ENCODE measurements around the gene UBR3. TPM values are rescaled to one million over a fixed set of nuclear protein-coding genes. Genes with fewer than 3 reads are reported as not detected.

UBR3 gene
- total and polyA plus RNA-seq, 2 experiments from 2014 or later = 10.7 to 28.0 TPM

DNA sequence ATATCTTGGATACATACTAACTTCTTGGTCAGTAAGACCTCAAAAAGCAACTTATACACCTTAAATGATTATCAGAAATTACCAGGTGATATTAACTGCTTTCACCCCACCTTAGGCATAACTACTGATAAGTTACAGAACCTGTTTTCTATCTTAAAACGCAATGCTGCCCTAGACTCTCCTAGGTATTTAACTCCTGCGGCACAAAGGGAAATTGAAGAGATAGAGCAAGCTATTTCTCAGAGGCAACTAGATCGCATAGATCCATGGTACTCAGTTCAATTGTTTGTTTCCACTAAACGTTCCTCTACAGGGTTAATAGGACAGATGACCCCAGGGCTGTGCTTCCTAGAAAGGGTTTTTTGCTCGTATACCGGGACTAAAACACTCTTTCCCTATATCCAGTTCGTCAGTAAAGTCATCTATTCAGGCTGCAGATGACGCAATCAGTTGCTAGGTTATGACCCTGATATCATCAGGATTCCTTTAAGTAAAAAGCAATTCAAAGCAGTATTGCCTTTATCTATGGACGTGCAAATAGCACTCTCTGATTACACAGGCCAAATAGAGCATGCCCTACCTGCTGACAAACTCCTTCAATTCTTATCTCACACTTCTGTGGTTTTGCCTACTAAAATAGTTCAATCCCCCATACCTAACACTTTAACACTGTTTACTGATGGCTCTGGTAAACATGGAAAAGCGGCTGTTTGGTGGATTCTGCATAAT, 288.4 kb downstream of the UBR3 start:
- peaks cover 7% of the 10 kb centered on the region for H3K9me2 ChIP-seq (ENCODE audit: insufficient read depth)
- H3K4me3 Mint-ChIP-seq = no peak overlapping the region
- DNase-seq (ENCODE audit: low spot score) (no peak), ATAC-seq (no peak)
- H3K27ac Mint-ChIP-seq = no peak overlapping the region
- H3K4me3 ChIP-seq = no peak overlapping the region
- H4K20me1 ChIP-seq (replicated peaks; ENCODE audit: insufficient read depth) = no peaks in the 10 kb centered on the region
- H3K4me2 ChIP-seq = no peak overlapping the region
- H3K36me3 Mint-ChIP-seq (ENCODE audit: low read depth) = peaks cover 66% of the 10 kb centered on the region
- H3K9me3 Mint-ChIP-seq = peaks cover 79% of the 10 kb centered on the region
- no peak for TF ChIP-seq NANOG (IDR thresholded peaks at IDR 0.05; ENCODE audit: borderline replicate concordance)
- no peak for TF ChIP-seq JUNB (IDR thresholded peaks at IDR 0.05; ENCODE audit: unreplicated experiment)
- no peak for TF ChIP-seq CTCF (conservative IDR thresholded peaks at IDR 0.05; ENCODE audit: low read depth in 2 of 2)
- TF ChIP-seq POLR2AphosphoS5 (IDR thresholded peaks at IDR 0.05; ENCODE audit: low read depth) = no peak
- TF ChIP-seq ZNF114 (CRISPR knock-in tag; IDR thresholded peaks at IDR 0.05) = no peak
- TF ChIP-seq, protein P1, sequence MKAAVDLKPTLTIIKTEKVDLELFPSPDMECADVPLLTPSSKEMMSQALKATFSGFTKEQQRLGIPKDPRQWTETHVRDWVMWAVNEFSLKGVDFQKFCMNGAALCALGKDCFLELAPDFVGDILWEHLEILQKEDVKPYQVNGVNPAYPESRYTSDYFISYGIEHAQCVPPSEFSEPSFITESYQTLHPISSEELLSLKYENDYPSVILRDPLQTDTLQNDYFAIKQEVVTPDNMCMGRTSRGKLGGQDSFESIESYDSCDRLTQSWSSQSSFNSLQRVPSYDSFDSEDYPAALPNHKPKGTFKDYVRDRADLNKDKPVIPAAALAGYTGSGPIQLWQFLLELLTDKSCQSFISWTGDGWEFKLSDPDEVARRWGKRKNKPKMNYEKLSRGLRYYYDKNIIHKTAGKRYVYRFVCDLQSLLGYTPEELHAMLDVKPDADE (IDR thresholded peaks at IDR 0.05) = no peak
- H3K4me1 ChIP-seq (ENCODE audit: insufficient read depth) = no peaks in the 10 kb centered on the region
- no peak overlapping the region for H3K27ac ChIP-seq (ENCODE audit: low read depth)
- H2AFZ ChIP-seq = no peak overlapping the region
- H3K79me2 ChIP-seq (replicated peaks; ENCODE audit: insufficient read depth) = no peaks in the 10 kb centered on the region
- peaks cover 13% of the 10 kb centered on the region for H3K36me3 ChIP-seq (ENCODE audit: insufficient read depth)
- no peaks in the 10 kb centered on the region for H3K4me1 Mint-ChIP-seq
- no peaks in the 10 kb centered on the region for H3K27me3 Mint-ChIP-seq (ENCODE audit: insufficient read depth, low read depth, poor library complexity)
- H3F3A ChIP-seq (replicated peaks; ENCODE audit: low read depth) = no peaks in the 10 kb centered on the region
- H3K27me3 ChIP-seq (ENCODE audit: insufficient read depth) = no peaks in the 10 kb centered on the region

GRCh38 chr2:170118641-170119040, 291.4 kb downstream of the UBR3 start:
- H3K4me3 Mint-ChIP-seq = no peak overlapping the region
- Histone ChIP-seq H3K27me3 (ENCODE audit: insufficient read depth) (no peaks in the 10 kb centered on the region), H4K20me1 (replicated peaks; ENCODE audit: insufficient read depth) (no peaks in the 10 kb centered on the region), H3K4me1 (ENCODE audit: insufficient read depth) (peaks cover 4% of the 10 kb centered on the region; the same call in 1 of the 2 replicates), H3K9me2 (ENCODE audit: insufficient read depth) (peaks cover 9% of the 10 kb centered on the region; the same call in 1 of the 2 replicates), H3K79me2 (replicated peaks; ENCODE audit: insufficient read depth) (no peaks in the 10 kb centered on the region), H3K36me3 (ENCODE audit: insufficient read depth) (peaks cover 13% of the 10 kb centered on the region), H3K4me2 (no peak overlapping the region), H3K4me3 (no peak overlapping the region), H3K27ac (ENCODE audit: low read depth) (no peak overlapping the region), H2AFZ (no peak overlapping the region), H3F3A (replicated peaks; ENCODE audit: low read depth) (no peaks in the 10 kb centered on the region)
- H3K4me1 Mint-ChIP-seq = no peaks in the 10 kb centered on the region
- no peak overlapping the region for H3K27ac Mint-ChIP-seq
- H3K36me3 Mint-ChIP-seq (ENCODE audit: low read depth) = peaks cover 50% of the 10 kb centered on the region
- ATAC-seq (no peak), DNase-seq (ENCODE audit: low spot score) (no peak)
- H3K9me3 Mint-ChIP-seq = peaks cover 60% of the 10 kb centered on the region
- no peaks in the 10 kb centered on the region for H3K27me3 Mint-ChIP-seq (ENCODE audit: insufficient read depth, low read depth, poor library complexity)
- TF ChIP-seq ZNF331 (CRISPR knock-in tag; IDR thresholded peaks at IDR 0.05; ENCODE audit: low read depth) (no peak), ZNF114 (CRISPR knock-in tag; IDR thresholded peaks at IDR 0.05) (no peak), EZH2phosphoT487 (IDR thresholded peaks at IDR 0.05; ENCODE audit: unreplicated experiment) (no peak), POLR2AphosphoS5 (IDR thresholded peaks at IDR 0.05; ENCODE audit: low read depth) (no peak), JUNB (IDR thresholded peaks at IDR 0.05; ENCODE audit: unreplicated experiment) (no peak), STAT1 (IDR thresholded peaks at IDR 0.05; ENCODE audit: unreplicated experiment) (no peak), NANOG (IDR thresholded peaks at IDR 0.05; ENCODE audit: borderline replicate concordance) (no peak)
- TF ChIP-seq, protein P1 (IDR thresholded peaks at IDR 0.05) = no peak
- TF ChIP-seq, protein P2, sequence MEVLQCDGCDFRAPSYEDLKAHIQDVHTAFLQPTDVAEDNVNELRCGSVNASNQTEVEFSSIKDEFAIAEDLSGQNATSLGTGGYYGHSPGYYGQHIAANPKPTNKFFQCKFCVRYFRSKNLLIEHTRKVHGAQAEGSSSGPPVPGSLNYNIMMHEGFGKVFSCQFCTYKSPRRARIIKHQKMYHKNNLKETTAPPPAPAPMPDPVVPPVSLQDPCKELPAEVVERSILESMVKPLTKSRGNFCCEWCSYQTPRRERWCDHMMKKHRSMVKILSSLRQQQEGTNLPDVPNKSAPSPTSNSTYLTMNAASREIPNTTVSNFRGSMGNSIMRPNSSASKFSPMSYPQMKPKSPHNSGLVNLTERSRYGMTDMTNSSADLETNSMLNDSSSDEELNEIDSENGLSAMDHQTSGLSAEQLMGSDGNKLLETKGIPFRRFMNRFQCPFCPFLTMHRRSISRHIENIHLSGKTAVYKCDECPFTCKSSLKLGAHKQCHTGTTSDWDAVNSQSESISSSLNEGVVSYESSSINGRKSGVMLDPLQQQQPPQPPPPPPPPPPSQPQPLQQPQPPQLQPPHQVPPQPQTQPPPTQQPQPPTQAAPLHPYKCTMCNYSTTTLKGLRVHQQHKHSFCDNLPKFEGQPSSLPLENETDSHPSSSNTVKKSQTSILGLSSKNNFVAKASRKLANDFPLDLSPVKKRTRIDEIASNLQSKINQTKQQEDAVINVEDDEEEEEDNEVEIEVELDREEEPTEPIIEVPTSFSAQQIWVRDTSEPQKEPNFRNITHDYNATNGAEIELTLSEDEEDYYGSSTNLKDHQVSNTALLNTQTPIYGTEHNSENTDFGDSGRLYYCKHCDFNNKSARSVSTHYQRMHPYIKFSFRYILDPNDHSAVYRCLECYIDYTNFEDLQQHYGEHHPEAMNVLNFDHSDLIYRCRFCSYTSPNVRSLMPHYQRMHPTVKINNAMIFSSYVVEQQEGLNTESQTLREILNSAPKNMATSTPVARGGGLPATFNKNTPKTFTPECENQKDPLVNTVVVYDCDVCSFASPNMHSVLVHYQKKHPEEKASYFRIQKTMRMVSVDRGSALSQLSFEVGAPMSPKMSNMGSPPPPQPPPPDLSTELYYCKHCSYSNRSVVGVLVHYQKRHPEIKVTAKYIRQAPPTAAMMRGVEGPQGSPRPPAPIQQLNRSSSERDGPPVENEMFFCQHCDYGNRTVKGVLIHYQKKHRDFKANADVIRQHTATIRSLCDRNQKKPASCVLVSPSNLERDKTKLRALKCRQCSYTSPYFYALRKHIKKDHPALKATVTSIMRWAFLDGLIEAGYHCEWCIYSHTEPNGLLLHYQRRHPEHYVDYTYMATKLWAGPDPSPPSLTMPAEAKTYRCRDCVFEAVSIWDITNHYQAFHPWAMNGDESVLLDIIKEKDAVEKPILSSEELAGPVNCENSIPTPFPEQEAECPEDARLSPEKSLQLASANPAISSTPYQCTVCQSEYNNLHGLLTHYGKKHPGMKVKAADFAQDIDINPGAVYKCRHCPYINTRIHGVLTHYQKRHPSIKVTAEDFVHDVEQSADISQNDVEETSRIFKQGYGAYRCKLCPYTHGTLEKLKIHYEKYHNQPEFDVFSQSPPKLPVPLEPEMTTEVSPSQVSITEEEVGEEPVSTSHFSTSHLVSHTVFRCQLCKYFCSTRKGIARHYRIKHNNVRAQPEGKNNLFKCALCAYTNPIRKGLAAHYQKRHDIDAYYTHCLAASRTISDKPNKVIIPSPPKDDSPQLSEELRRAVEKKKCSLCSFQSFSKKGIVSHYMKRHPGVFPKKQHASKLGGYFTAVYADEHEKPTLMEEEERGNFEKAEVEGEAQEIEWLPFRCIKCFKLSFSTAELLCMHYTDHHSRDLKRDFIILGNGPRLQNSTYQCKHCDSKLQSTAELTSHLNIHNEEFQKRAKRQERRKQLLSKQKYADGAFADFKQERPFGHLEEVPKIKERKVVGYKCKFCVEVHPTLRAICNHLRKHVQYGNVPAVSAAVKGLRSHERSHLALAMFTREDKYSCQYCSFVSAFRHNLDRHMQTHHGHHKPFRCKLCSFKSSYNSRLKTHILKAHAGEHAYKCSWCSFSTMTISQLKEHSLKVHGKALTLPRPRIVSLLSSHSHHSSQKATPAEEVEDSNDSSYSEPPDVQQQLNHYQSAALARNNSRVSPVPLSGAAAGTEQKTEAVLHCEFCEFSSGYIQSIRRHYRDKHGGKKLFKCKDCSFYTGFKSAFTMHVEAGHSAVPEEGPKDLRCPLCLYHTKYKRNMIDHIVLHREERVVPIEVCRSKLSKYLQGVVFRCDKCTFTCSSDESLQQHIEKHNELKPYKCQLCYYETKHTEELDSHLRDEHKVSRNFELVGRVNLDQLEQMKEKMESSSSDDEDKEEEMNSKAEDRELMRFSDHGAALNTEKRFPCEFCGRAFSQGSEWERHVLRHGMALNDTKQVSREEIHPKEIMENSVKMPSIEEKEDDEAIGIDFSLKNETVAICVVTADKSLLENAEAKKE (CRISPR knock-in tag; IDR thresholded peaks at IDR 0.05) = no peak

Data from GM23338 (cell line).